D341Med (cell line): ENCODE measurements around the gene DCDC2.
"Not testable (repeated sequence)": the region's sequence is repeated elsewhere in the genome, so short reads cannot be mapped to it uniquely, and the experiment has no call there.

ENCODE experiments used
- DNase-seq: peaks from one replicate; pipeline ENCODE4 v3.0.0; 2012; ENCODE audit warnings: low spot score

DCDC2 gene

DNA sequence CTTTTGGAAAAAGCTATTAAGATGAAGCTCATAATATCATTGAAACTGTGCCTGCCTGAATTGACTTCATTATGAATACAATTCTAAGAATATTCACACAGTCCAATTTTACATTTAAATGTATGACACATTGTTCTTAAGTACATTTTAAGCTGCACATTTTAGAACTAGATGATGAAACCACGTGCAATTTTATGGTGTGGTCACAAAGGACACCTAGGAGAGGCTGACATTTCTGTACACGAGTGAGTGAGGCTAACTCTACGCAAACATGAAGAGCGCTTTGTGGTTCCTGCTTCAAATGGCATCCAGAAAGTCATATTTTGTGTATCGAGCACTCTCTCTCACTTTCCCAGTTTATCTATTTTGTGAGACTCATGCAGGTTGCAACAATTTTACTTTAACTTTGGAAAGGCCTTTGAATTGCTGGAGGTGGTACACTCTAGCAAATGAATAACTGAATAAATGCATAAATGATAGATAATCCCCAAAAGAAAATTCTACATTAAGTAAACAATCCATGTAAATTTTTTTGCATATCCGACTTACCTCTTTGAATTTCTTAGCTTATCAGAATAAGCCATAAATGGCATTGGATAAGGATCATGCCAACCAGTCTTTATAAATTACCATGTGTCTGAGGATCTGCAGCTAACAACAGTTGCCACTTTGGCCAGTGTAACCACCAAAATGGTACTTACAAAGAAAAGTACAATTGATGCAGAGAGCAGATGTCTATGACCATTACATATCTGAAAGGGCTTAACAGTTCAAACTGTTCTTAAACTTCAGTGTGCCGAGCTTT lies 134.5 kb downstream of the DCDC2 start:
- no peak for DNase-seq

DNA sequence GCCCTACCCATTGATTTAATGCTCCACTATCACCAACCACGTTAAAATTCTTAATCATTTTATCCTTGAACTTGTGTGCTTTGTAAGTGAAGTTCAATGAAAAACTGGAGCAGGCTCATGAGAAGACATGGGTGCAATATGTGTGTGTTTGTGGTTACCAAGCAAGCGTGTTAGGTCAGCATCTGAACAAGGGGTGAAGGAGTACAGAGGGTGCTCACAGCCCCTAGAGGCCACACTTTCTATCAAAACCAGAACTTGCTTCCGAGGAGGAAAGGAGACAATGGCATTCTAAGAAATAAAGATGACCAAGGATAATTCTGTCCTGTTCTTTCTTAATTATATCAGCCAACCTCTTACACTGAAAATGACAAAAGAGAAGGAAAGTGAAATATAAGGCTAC lies 138.2 kb downstream of the DCDC2 start:
- DNase-seq, result no peak

DNA sequence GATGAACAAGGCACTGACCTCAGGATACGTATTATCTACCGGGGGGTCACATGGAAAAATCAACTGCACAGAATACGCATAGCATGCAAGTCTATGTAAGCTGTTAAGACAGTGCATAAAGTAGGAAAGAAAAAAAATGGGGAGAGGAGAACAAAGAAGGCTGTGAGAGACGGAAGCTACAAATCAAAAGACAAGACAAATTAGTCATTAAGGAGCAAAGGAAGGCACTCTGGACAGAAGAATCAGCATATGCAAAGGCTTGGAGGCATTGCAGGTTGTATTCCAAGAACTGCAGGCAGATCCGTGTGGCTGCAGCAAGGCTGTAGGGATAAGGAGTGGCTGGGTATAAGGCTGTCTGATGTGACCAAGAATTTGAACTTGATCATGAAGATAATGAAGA lies 142.9 kb downstream of the DCDC2 start:
- DNase-seq, result no peak

GRCh38 chr6:24207413-24207812 lies 150.4 kb downstream of the DCDC2 start:
- DNase-seq, result no peak

DNA sequence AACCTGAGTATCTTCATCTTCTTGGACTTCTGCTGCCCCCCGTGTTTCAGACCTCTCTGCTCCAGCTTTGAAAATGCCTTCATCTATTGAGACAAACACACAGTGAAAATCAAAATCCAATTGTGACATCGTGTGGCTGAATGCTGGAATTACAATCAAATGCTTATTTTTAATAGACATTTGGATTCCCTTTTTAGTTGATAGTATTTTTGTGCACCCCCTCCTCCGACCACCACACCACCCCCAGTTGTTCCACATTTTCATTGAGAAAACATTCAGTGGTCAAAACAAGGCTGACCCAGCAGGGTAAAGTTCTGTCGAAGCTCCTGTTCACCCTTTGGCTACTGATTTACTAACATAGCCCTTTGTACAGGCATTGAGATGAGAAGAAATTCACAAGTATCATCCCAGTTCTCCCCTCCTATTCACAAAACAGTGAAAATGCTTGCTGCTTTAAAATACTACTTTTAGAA lies 152.8 kb downstream of the DCDC2 start:
- DNase-seq, result peak; percentile 46

- not testable (repeated sequence) for DNase-seq
Observed at GRCh38 chr6:24204113-24204512, 153.7 kb downstream of the DCDC2 start.

- DNase-seq, result no peak
Observed at GRCh38 chr6:24197892-24198291, 160.0 kb downstream of the DCDC2 start.

- no peak for DNase-seq
Observed at GRCh38 chr6:24195836-24196597, 161.8 kb downstream of the DCDC2 start.

- DNase-seq, result no peak
Observed at GRCh38 chr6:24194978-24195700, 162.7 kb downstream of the DCDC2 start.

DNA sequence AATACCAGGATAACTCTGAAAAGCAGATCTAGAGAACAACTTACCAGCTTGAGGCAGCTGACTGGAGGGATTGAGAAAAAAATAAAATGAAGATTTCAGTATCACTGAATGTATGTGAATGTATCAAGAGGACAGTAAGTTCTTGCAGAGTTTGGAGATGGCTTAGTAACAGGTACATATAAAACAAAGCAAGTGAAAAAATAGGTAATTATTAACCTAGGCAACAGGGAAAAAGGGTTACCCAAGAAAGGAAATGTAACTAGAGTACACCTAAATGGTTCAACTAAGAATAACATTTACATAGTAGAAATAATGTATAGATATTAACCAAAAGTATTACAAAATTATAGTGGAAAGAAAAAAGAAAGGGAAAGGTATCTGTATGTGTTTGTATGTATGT lies 164.5 kb downstream of the DCDC2 start:
- DNase-seq, result no peak

- no peak for DNase-seq
Observed at GRCh38 chr6:24191346-24191745, 166.5 kb downstream of the DCDC2 start.

- DNase-seq, result no peak
Observed at GRCh38 chr6:24188578-24189080, 169.2 kb downstream of the DCDC2 start.

DNA sequence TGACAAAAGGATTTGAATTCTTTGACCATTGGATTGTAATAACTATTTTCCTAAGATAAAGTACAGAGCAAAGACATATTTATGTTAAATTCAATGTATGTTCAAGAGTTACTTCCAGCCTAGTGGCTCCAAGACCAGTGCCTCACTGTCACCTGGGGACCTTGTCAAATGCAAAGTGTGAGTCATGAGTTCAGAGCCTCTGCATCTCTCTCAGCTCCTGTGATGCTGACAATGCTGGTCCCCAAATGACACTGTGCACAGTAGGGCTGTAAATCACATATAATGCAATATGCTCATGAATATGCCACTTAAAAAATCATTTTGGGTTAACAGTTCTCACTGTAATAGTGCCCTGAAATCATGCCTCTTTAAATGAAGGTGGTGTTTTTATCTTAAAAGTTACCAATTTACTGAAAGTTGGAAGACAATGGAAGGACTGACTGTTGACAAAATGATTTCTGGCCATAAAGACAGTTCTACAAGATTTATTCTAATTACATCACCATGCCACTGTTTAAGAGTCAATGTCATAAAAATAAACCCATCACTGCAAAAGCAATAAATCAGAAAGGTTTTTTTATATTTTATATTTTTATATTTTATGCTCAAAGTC lies 169.8 kb downstream of the DCDC2 start:
- DNase-seq, result no peak

- no peak for DNase-seq
Observed at GRCh38 chr6:24186349-24186748, 171.5 kb downstream of the DCDC2 start.

- no peak for DNase-seq
Observed at GRCh38 chr6:24183584-24183983, 174.3 kb downstream of the DCDC2 start.

DNA sequence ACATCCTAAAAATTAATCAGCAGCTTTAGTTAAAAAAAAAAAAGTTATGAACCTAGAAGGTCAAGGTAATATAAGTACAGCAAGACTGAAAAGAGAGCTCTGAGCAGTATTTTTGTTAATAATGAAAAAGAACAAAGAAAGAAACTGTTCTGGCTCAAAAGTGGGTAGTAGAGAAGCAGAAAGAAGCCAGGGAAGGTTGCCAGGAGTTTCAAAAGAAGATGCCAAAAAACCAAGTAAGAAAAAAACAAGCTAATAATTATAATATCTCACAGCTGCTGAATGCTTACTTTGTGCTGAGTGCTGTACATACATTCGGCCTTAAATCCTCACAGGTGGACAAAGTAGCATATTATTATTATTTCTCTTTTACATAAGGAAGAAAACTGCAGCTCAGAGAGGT lies 200.0 kb downstream of the DCDC2 start:
- no peak for DNase-seq

- no peak for DNase-seq
Observed at GRCh38 chr6:24154121-24154520, 203.7 kb downstream of the DCDC2 start.

- no peak for DNase-seq
Observed at GRCh38 chr6:24152014-24152413, 205.8 kb downstream of the DCDC2 start.

- no peak for DNase-seq
Observed at GRCh38 chr6:24149836-24150235, 208.0 kb downstream of the DCDC2 start.

DNA sequence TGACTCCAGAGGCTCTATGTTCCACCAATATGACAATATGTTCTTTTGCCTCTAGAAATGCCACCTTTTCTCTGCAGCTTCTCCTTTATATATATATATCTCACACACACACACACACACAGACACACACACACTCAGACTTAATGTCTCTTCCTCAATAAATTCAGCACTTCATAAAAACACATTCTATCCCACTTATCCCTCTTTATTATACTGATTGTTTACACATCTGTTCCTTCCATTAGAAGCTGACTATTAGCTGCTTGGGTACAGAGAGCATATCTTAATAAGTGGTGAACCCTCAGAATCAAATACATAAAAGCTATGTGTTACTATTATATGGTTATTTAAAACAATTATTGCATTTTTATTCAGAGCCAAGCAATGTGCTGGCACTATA lies 208.6 kb downstream of the DCDC2 start:
- no peak for DNase-seq

- DNase-seq, result no peak
Observed at GRCh38 chr6:24148684-24149083, 209.2 kb downstream of the DCDC2 start.

GRCh38 chr6:24148154-24148570 lies 209.7 kb downstream of the DCDC2 start:
- DNase-seq, result no peak
